Left lobe of liver (tissue), 2 donors: ENCODE measurements around the gene VPS13A. TPM values are rescaled to one million over a fixed set of nuclear protein-coding genes. Genes with fewer than 3 reads are reported as not detected.
"Not testable (repeated sequence)": the region's sequence is repeated elsewhere in the genome, so short reads cannot be mapped to it uniquely, and the experiment has no call there.

ENCODE experiments used
- ATAC-seq: fragments of 200-7000 bp; cut with Tn5 transposase; one replicate; pipeline ENCODE4 v1.9.1; 2020; ENCODE audit warnings: mild to moderate bottlenecking, moderate library complexity
- DNase-seq: peaks from one replicate; pipeline ENCODE4 v3.0.0-alpha.2; 2020; ENCODE audit warnings: low spot score
- total RNA-seq: library from RNA; stranded (reverse); gene quantifications from one replicate; pipeline ENCODE4 v1.2.1, GENCODE V29; 2021
- donor health status: DM: no; HTN: no; CAD: no; lungs with moderate emphysema.
- donor health status: DM: no; HTN: yes; CAD: no.

VPS13A gene
- total RNA-seq, 1 donor from 2014 or later: 13.9 TPM

DNA sequence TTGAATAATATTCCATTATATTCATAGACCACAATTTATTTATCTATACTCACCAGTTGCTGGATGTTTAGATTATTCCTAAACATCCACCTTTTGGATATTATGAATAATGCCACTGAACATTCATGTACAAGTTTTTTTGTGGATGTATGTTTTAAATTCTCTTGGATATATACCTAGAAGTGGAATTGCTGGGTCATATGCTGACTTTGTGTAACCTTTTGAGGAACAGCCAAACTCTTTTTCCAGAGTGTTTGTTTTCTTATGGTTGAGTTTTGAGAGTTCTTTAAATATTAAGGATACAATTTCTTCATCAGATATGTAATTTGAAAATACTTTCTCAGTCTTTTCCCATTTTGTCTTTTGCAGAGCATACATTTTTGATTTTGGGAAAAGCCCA is 2.7 kb downstream of the VPS13A start:
- ATAC-seq: no peak
- DNase-seq: no peak

DNA sequence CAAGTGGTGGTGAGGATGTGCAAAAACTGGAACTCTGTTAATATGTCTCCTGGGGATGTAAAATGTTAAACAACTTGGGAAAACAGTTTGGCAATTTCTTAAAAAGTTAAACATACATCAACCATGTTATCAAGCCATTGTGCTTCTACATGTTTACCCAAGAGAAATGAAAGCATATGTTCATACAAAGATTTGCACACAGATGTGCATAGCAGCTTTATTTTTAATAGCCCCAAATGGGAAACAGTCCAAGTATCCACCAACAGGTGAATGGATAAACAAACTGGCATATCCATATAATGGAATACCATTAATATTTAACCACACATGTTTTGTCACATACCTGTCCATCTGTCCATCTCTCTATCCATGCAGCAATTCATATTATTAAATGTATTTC is 6.2 kb downstream of the VPS13A start:
- DNase-seq (no peak), ATAC-seq (no peak)

GRCh38 chr9:77188242-77188641 is 10.9 kb downstream of the VPS13A start:
- no peak for ATAC-seq
- no peak for DNase-seq

DNA sequence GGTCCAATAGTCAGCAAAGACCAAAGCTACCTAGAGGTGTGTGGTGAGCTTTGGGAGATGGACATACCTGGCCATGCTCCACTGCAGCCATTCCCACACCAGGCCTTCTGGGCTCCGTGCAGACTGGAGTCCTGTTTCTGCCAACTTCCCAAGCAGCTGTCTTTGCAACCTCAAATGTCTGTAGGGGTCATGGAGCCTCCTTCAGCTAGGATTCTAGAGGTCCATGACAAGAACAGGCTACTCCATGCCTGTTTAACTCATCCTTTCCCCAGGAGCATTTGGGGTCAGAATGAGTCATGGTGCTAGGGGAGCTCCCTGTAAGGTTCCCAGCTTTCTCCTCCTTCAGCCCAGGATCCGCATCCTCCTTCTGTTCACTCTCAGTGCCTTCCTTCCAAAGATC is 17.1 kb downstream of the VPS13A start:
- ATAC-seq: no peak
- DNase-seq: no peak

- no peak for DNase-seq
- ATAC-seq: no peak
Measured at GRCh38 chr9:77210116-77210515, 32.8 kb downstream of the VPS13A start.

DNA sequence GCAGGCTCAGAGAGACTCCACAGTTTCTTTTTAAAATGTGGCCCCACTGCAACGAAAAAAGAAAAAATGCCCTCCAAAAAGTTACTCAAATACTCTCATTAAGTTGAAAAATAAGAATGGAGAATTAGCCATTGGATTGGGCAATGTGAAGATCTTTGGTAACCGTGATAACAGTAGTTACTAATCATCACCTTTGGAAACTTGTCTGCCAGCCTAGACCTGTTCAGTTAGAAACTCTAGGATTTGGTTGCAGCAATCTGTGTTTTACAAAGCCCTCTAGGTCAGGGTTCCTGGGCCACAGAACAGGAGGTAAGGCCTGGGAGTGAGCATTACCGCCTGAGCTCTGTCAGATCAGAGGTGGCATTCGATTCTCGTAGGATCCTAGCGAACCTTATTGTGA is 34.2 kb downstream of the VPS13A start:
- DNase-seq (no peak), ATAC-seq (no peak)

GRCh38 chr9:77212801-77213200 is 35.5 kb downstream of the VPS13A start:
- DNase-seq (no peak), ATAC-seq (no peak)

GRCh38 chr9:77215874-77216273 is 38.5 kb downstream of the VPS13A start:
- DNase-seq (no peak), ATAC-seq (peak; percentile 39)

- ATAC-seq: no peak
Measured at GRCh38 chr9:77218612-77219011, 41.3 kb downstream of the VPS13A start.

DNA sequence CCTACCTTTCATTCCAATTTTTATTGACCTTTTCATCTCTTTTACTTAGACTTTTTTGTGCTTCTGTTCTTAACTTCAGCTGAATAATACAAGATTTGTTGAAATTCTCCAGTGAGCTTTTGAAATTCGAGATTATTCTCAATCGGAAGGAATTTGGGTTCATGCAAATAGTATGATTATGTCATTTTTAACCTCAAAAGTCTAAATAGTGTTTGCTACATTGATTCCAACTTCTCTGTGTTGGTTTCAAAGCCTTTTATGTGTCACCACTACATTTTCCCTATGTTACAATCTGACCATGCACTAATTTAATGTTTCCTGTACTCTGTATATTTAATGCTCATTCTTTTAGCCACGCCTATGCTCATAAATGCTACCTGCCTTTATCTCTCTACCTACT is 44.1 kb downstream of the VPS13A start:
- ATAC-seq (no peak), DNase-seq (no peak)

More at GRCh38 chr9:77218612-77219011, 41.3 kb downstream of the VPS13A start:
- no peak for DNase-seq

DNA sequence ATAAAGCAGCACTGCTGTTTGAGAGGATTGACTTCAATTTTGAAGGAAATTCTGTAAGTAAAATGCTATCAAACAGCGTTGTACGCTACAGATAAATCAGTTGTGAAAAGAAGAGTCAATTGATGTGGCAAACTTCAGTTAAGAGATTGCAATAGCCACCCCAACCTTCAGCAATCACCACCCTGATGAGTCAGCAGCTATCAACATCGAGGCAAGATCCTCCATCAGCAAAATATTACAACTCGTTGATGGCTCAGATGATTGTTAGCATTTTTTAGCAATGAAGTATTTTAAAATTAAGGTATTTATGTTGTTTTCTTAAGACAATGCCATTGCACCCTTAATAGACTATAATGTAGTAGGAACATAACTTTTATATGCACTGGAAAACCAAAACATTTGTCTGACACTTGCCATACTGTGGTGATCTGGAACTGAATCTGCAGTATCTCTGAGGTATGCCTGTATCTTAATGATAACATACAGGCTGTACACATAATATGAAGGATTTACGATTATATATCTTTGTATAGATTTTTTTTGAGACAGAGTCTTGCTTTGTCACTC is 47.5 kb downstream of the VPS13A start:
- DNase-seq: no peak
- no peak for ATAC-seq

GRCh38 chr9:77236693-77237092 is 59.4 kb downstream of the VPS13A start:
- DNase-seq (no peak), ATAC-seq (no peak)

DNA sequence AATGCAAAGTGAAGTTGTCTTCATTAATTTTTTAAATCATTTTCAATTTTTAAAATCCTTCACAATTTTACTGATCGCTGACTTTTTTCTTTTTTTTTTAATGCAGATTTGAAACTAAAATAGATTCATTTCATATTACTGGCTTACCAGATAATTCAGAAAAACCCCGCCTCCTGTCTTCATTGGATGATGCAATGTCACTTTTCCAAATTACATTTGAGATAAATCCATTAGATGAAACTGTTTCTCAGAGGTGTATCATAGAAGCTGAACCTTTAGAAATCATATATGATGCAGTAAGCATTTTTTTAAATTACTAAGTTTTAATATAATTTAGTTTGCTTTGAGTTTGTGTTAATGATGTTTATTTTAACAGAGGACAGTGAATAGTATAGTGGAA is 60.6 kb downstream of the VPS13A start:
- ATAC-seq: no peak

GRCh38 chr9:77251050-77251449 is 73.7 kb downstream of the VPS13A start:
- ATAC-seq: no peak
- no peak for DNase-seq

More for the DNA sequence above, 60.6 kb downstream of the VPS13A start:
- DNase-seq: no peak

DNA sequence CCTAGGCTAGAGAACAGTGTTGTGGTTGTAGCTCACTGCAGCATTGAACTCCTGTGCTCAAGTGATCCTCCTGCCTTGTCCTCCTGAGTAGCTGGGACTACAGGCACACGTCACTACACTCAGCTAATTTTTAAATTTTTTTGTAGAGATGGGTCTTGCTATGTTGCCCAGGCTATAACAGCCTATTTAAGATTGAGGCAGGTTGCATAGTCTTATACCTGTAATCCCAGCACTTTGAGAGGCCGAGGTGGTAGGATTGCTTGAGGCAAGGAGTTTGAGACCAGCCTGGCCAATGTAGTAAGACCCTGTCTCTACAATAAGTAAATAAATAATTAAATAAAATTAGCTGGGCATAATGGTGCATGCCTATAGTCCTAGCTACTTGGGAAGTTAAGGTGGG is 79.9 kb downstream of the VPS13A start:
- DNase-seq (no peak), ATAC-seq (no peak)

DNA sequence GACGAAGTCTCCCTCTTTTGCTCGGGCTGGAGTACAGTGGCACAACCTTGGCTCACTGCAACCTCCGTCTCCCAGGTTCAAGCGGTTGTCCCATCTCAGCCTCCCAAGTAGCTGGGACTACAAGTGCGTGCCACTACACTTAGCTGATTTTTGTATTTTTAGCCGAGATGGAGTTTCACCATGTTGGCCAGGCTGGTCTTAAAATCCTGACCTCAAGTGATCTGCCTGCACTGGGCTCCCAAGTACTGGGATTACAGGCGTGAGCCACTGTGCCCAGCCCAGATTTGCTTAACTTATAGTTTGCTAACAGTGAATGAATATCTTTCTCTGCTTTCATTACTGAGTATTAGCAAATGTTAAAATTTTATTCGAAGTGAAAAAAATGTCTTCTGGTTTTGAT is 84.3 kb downstream of the VPS13A start:
- no peak for ATAC-seq
- DNase-seq: no peak

DNA sequence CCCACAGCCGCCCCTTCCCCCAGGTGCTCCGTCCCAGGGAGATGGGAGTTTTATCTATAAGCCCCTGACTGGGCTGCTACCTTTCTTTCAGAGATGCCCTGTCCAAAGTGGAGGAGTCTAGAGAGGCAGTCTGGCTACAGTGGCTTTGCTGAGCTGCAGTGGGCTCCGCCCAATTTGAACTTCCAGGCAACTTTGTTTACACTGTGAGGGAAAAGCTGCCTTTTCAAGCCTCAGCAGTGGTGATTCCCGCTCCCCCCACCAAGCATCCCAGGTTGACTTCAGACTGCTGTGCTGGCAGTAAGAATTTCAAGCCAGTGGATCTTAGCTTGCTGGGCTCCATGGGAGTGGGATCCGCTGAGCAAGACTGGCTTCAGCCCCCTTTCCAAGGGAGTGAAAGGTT is 90.4 kb downstream of the VPS13A start:
- not testable (repeated sequence) for DNase-seq, ATAC-seq

DNA sequence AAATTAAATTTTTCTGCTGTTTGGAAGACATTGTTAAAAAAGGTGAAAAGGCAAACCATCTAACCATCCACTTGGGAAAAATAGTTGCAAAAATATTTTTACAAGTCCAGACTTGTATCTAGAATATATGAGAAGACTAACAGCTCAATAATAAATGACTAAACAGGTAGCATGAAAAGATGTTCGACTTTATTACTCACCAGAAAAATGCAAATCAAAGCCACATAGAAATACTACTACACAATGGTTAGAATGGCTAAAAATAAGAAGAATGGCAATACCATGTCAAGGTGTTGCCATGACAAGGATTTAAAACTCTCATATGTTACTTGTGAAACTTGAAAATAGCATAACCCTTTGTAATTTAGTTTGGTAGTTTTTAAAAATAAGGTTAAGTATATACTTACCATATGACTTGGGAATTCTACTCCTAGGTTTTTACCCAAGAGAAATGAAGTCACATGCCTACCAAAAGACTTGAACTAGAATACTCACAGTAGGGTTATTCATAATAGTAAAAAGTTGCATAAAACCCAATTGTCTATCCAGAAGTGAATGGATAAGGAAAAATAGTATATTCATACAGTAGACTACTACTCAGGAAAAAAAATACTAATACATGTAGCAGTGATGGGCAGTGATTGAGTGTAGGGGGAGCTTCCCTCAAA is 93.8 kb downstream of the VPS13A start:
- DNase-seq: no peak
- no peak for ATAC-seq

- no peak for ATAC-seq
Measured at GRCh38 chr9:77276799-77277198, 99.5 kb downstream of the VPS13A start.

DNA sequence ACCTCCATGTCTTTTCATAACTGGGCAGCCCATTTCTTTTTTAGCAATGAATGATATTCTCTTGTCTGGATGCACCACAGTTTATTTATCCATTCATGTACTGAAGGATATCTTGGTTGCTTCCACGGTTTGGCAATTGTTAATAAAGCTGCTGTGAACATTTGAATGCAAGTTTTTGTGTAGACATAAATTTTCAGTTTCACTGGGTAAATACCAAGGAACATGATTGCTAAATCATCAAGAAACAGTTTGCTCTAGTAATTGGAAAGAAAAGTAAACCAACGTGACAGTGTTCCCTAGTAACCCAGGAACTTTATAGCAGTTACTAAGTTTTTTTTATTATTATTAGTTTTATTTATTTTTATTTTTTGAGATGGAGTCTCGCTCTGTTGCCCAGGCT is 100.4 kb downstream of the VPS13A start:
- DNase-seq (no peak), ATAC-seq (no peak)

More at GRCh38 chr9:77276799-77277198, 99.5 kb downstream of the VPS13A start:
- DNase-seq: no peak

DNA sequence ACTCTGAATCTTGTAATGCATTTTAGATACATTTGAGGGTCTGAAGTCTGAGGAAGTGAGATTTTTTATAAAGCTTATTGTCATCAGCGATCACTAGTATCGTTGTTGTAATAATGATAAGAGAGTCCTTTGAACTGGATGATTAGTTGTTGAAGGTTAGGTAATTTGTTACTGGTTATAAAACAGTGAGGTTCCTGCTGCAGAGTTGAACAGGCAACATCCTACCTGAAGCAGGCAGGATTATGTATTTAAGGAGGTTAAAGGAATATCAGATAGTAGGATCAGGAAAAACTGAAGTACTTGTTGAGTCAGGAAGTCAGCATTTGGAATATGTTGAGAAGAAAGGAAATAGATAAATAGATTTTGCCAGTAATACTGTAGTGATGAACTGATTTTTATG is 106.7 kb downstream of the VPS13A start:
- no peak for DNase-seq
- no peak for ATAC-seq

- DNase-seq: no peak
- ATAC-seq: no peak
Measured at GRCh38 chr9:77284616-77285015, 107.3 kb downstream of the VPS13A start.

- no peak for DNase-seq
- ATAC-seq: no peak
Measured at GRCh38 chr9:77290373-77290772, 113.0 kb downstream of the VPS13A start.
